K562 (cell line): ENCODE results near the gene PIK3R4. TPM values are rescaled to one million over a fixed set of nuclear protein-coding genes. Genes with fewer than 3 reads are reported as not detected.

Source experiments
- ATAC-seq: fragments of 200-7000 bp; cut with Tn5 transposase; 3 replicates; pipeline ENCODE4 v1.9.1; 2020; ENCODE audit warnings: moderate library complexity
- BruUV-seq: library from RNA; stranded (reverse); fragments of 400-500 nt; replicated peaks from 2 replicates; lab custom pipeline; 2021; lab: Mats Ljungman, UMichigan
- CTCF ChIA-PET: fragments of 300-600 bp; formaldehyde crosslinking; extraction: SDS; loops from one replicate; lab custom pipeline; 2021; ENCODE audit warnings: low intra/inter-chr PET ratio; lab: Yijun Ruan, JAX
- POLR2A ChIA-PET: fragments of 300-600, 350-650 bp; sonication (Branson Sonifier 250); formaldehyde crosslinking; extraction: SDS; loops from one replicate; lab custom pipeline; 2021; ENCODE audit warnings: antibody characterized with exemption, inconsistent platforms; lab: Yijun Ruan, JAX
- DNase-seq, 4 experiments: peaks; one replicate each; pipeline versions ENCODE4 v3.0.0 to v3.0.0-alpha.2; 2011 to 2018; ENCODE audit warnings: low spot score in 3 of 4, mixed read lengths in 3 of 4; ENCODE audit errors: extremely low read depth in 1 of 4
- FAIRE-seq: peaks from 2 replicates; lab custom pipeline; 2011; peaks lifted over from hg19 to GRCh38; lab: Jason Lieb, UNC
- H2AFZ ChIP-seq: 2 replicates; pipeline ENCODE4 v1.6.0; 2011; ENCODE audit warnings: low read depth, low read length, control low read depth, inconsistent platforms
- H3K27ac ChIP-seq: fragments of 200-600 bp; 3 replicates; pipeline ENCODE4 v1.8.0; 2011; ENCODE audit warnings: low read depth, mild to moderate bottlenecking, control low read depth, inconsistent platforms, low read length, moderate library complexity, mixed read lengths; ENCODE audit errors: extremely low read depth
- H3K27me3 ChIP-seq, 2 experiments: fragments of 300-600 bp in 1 of 2; 2 replicates in 1 of 2; 3 replicates in 1 of 2; pipeline versions ENCODE4 v1.6.0 to v1.8.0; 2011; ENCODE audit warnings: inconsistent platforms in 2 of 2, low read length in 2 of 2, mild to moderate bottlenecking in 1 of 2, mixed read lengths in 1 of 2, moderate library complexity in 1 of 2; ENCODE audit not compliant: control insufficient read depth in 2 of 2, insufficient read depth in 2 of 2
- H3K36me3 ChIP-seq: fragments of 300-600 bp; 3 replicates; pipeline ENCODE4 v1.8.0; 2011; ENCODE audit warnings: mild to moderate bottlenecking, low read length, inconsistent platforms; ENCODE audit not compliant: control insufficient read depth, insufficient read depth
- H3K4me1 ChIP-seq, 2 experiments: fragments of 200-600 bp in 1 of 2; replicated peaks in 1 of 2; 2 replicates in 1 of 2; 3 replicates in 1 of 2; pipeline versions ENCODE4 v1.5.1 to v1.8.0; 2011; ENCODE audit warnings: inconsistent platforms in 2 of 2, low read length in 2 of 2, mild to moderate bottlenecking in 1 of 2, mixed read lengths in 1 of 2, moderate library complexity in 1 of 2; ENCODE audit not compliant: control insufficient read depth in 2 of 2, insufficient read depth in 2 of 2
- H3K4me2 ChIP-seq: 2 replicates; pipeline ENCODE4 v1.6.1; 2011; ENCODE audit warnings: low read length, control low read depth, inconsistent platforms, mixed read lengths; ENCODE audit not compliant: insufficient read depth
- H3K4me3 ChIP-seq: fragments of 200-600 bp; sonication (generic), shearing (Covaris generic); 2 replicates; pipeline ENCODE4 v1.5.1; 2016; ENCODE audit warnings: control low read depth, inconsistent platforms
- H3K79me2 ChIP-seq: fragments of 200-600 bp; 3 replicates; pipeline ENCODE4 v1.8.0; 2011; ENCODE audit warnings: low read length, inconsistent platforms; ENCODE audit not compliant: control insufficient read depth, insufficient read depth
- H3K9ac ChIP-seq, 2 experiments: 2 replicates each; pipeline versions ENCODE4 v1.6.0 to v1.6.1; 2011; ENCODE audit warnings: low read depth in 2 of 2, low read length in 2 of 2, control low read depth in 1 of 2, inconsistent platforms in 1 of 2, mild to moderate bottlenecking in 1 of 2, mixed read lengths in 1 of 2; ENCODE audit not compliant: insufficient read depth in 1 of 2
- H3K9me1 ChIP-seq: one replicate; pipeline ENCODE4 v1.6.0; 2011; ENCODE audit warnings: inconsistent platforms, mild to moderate bottlenecking, low read length, moderate library complexity; ENCODE audit not compliant: control insufficient read depth, insufficient read depth
- H3K9me3 ChIP-seq: replicated peaks from 2 replicates; pipeline ENCODE4 v1.5.1; 2011; ENCODE audit warnings: low read depth, low read length, inconsistent platforms; ENCODE audit not compliant: control insufficient read depth, insufficient read depth
- H4K20me1 ChIP-seq: replicated peaks from 2 replicates; pipeline ENCODE4 v1.6.1; 2011; ENCODE audit warnings: low read length, inconsistent platforms, mixed read lengths; ENCODE audit not compliant: control insufficient read depth, insufficient read depth
- FOXK1 ChIP-seq: sonication (generic); formaldehyde crosslinking; IDR thresholded peaks from 2 replicates; pipeline ENCODE4 v1.8.0; 2022; ENCODE audit warnings: missing genetic modification reagents, mild to moderate bottlenecking, borderline replicate concordance
- GTF2E2 ChIP-seq: fragments of 200-800 bp; sonication (Bioruptor generic); IDR thresholded peaks from 2 replicates; pipeline ENCODE4 v1.6.1; 2016; ENCODE audit warnings: missing genetic modification characterization, missing compliant biosample characterization
- HMG20B ChIP-seq: fragments of 250-450 bp; sonication (Bioruptor Pico); IDR thresholded peaks from 2 replicates; pipeline ENCODE4 v1.5.0; 2021; ENCODE audit warnings: mild to moderate bottlenecking
- HNRNPH1 ChIP-seq: fragments of 200-400 bp; formaldehyde crosslinking; optimal IDR thresholded peaks from 2 replicates; pipeline ENCODE3; 2017; ENCODE audit warnings: low read depth, mild to moderate bottlenecking, low read length, moderate library complexity
- MCM7 ChIP-seq, 2 experiments: fragments of 450-650 bp; IDR thresholded peaks; 2 replicates each; pipeline ENCODE4 v1.6.1; 2016 to 2018
- MLX ChIP-seq, 2 experiments: fragments of 450-650 bp in 1 of 2; sonication (generic) in 1 of 2; formaldehyde crosslinking; conservative IDR thresholded peaks; 2 replicates each; pipeline versions ENCODE4 v1.4.0 to v1.8.1; 2020 to 2022; ENCODE audit warnings: mild to moderate bottlenecking in 1 of 2, missing genetic modification reagents in 1 of 2
- NFE2 ChIP-seq: IDR thresholded peaks from 2 replicates; pipeline ENCODE4 v1.6.1; 2014; ENCODE audit warnings: antibody characterized with exemption, low read depth
- NFE2L1 ChIP-seq: fragments of 450-650 bp; IDR thresholded peaks from 2 replicates; pipeline ENCODE4 v1.6.1; 2016; ENCODE audit warnings: missing genetic modification characterization, low read depth, mild to moderate bottlenecking, missing compliant biosample characterization, moderate library complexity, borderline replicate concordance
- SMARCA4 ChIP-seq: fragments of 450-650 bp; IDR thresholded peaks from 2 replicates; pipeline ENCODE4 v1.6.1; 2016
- SP2 ChIP-seq: IDR thresholded peaks from 2 replicates; pipeline ENCODE4 v1.6.1; 2011; ENCODE audit warnings: mild to moderate bottlenecking, low read depth, low read length, moderate library complexity; ENCODE audit not compliant: poor library complexity, severe bottlenecking; ENCODE audit errors: extremely low read depth
- TAF1 ChIP-seq: IDR thresholded peaks from 2 replicates; pipeline ENCODE4 v1.6.1; 2011; ENCODE audit warnings: mild to moderate bottlenecking, low read length, moderate library complexity; ENCODE audit not compliant: insufficient read depth, control insufficient read depth, severe bottlenecking; ENCODE audit errors: extremely low read depth
- TCF7L2 ChIP-seq: fragments of 150-350 bp; IDR thresholded peaks from 2 replicates; pipeline ENCODE4 v1.6.1; 2016; ENCODE audit warnings: low read depth, mild to moderate bottlenecking, low read length, moderate library complexity
- YY1 ChIP-seq, 3 experiments: IDR thresholded peaks; 2 replicates each; pipeline ENCODE4 v1.6.1; 2011; ENCODE audit warnings: low read length in 2 of 3, mild to moderate bottlenecking in 2 of 3, moderate library complexity in 2 of 3, borderline replicate concordance in 1 of 3, control low read depth in 1 of 3, low read depth in 1 of 3; ENCODE audit not compliant: insufficient read depth in 3 of 3, insufficient replicate concordance in 2 of 3, control insufficient read depth in 1 of 3, insufficient read length in 1 of 3; ENCODE audit errors: extremely low read depth in 1 of 3
- WGBS: fragments of 100-300 bp; shearing (Covaris generic); methylation state at CpG from one replicate; pipeline ENCODE4 v1.1.6; 2016; ENCODE audit warnings: low coverage, mixed read lengths; ENCODE audit not compliant: insufficient coverage; ENCODE audit errors: missing lambda C conversion rate; 5-methylcytosine and 5-hydroxymethylcytosine counted together
- in situ Hi-C: fragments of 300-500 bp; cut with MboI; formaldehyde crosslinking; loops from 4 replicates; pipeline ENCODE4 v1.15.0; 2018; ENCODE audit warnings: inconsistent platforms, mixed read lengths
- intact Hi-C: fragments of 100-400 bp; cut with micrococcal nuclease; formaldehyde crosslinking; loops from 2 replicates; pipeline ENCODE4 v1.14.2; 2022
- polyA plus RNA-seq, 8 experiments: library from polyadenylated mRNA; depleted of rRNA in 4 of 8; stranded (reverse) in 5 of 8; unstranded in 3 of 8; fragments of >200 nt; fragmentation: Nextera tagmentation in 2 of 8; fragmentation: Illumina TruSeq in 1 of 8; extraction: Ambion mirVana in 2 of 8; extraction: Trizol in 1 of 8; gene quantifications; 2 replicates each; pipeline versions ENCODE4 v1.2.1 to v1.2.3, GENCODE V29; 2011 to 2014; ENCODE audit warnings: inconsistent platforms in 1 of 8, missing spikeins in 1 of 8
- total RNA-seq, 7 experiments: library from RNA; depleted of rRNA in 6 of 7; stranded (reverse); fragments of >200 nt in 6 of 7; fragmentation: Illumina TruSeq in 2 of 7; extraction: Trizol in 2 of 7; gene quantifications; 2 replicates each; pipeline versions ENCODE4 v1.2.1 to v1.2.3, GENCODE V29; 2011 to 2021; ENCODE audit warnings: low replicate concordance in 1 of 7
- TF ChIP-seq, protein P1 (sequence below): fragments of 250-450 bp; sonication (Bioruptor Pico); IDR thresholded peaks from 2 replicates; pipeline ENCODE4 v1.4.0; 2020; ENCODE audit warnings: borderline replicate concordance
- TF ChIP-seq, protein P2 (sequence below): sonication (generic); formaldehyde crosslinking; IDR thresholded peaks from 2 replicates; pipeline ENCODE4 v1.8.0; 2022; ENCODE audit warnings: missing genetic modification reagents, mild to moderate bottlenecking, borderline replicate concordance

The PIK3R4 gene
- total and polyA plus RNA-seq, 9 of the 15 experiments (the other 6 are each of a cell fraction or from before 2014, with no cell fraction given), result 20.6 to 45.8 (median 26.0) TPM

DNA sequence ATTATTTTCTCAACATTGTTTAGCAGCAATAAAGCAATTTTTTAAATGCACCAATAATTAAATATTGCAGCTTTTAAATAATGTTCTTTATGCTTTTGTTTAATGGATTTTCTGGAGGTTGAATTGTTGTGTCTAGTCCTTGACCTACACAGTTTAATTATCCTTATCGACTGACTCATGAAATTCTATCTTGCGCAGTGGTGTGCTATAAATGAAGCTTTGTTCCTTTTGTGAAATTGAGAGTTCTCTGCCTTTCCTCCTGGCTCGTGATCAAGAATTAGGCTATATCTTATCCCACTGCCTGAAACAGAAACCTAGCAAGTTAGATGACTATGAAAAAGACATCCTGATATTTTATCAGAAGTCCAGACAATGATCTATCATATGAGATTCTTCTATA, 37.0 kb upstream of the PIK3R4 start:
- 31% methylated on average over 3 of the region's 3 CpGs for WGBS
- ChIA-PET POLR2A (interaction anchor here (0.7 to 0.8 kb wide), 2 partner anchors 10 to 69 kb away, joined by 3 to 4 read pairs; no protein-coding TSS in a partner anchor), CTCF (no interaction called here)
- no peak overlapping the region for H3K27ac ChIP-seq
- H3K4me1 ChIP-seq, result no peaks in the 10 kb centered on the region
- no peak for FAIRE-seq
- H3K9ac ChIP-seq, result no peak overlapping the region
- no peaks in the 10 kb centered on the region for H3K9me1 ChIP-seq
- no peak overlapping the region for H3K4me2 ChIP-seq
- no peak for TF ChIP-seq MCM7 (IDR thresholded peaks at IDR 0.05)
- TF ChIP-seq NFE2, result no peak
- TF ChIP-seq, protein P1, sequence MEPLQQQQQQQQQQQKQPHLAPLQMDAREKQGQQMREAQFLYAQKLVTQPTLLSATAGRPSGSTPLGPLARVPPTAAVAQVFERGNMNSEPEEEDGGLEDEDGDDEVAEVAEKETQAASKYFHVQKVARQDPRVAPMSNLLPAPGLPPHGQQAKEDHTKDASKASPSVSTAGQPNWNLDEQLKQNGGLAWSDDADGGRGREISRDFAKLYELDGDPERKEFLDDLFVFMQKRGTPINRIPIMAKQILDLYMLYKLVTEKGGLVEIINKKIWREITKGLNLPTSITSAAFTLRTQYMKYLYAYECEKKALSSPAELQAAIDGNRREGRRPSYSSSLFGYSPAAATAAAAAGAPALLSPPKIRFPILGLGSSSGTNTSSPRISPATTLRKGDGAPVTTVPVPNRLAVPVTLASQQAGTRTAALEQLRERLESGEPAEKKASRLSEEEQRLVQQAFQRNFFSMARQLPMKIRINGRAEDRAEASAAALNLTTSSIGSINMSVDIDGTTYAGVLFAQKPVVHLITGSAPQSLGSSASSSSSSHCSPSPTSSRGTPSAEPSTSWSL (CRISPR knock-in tag), result no peak
- TF ChIP-seq, protein P2, sequence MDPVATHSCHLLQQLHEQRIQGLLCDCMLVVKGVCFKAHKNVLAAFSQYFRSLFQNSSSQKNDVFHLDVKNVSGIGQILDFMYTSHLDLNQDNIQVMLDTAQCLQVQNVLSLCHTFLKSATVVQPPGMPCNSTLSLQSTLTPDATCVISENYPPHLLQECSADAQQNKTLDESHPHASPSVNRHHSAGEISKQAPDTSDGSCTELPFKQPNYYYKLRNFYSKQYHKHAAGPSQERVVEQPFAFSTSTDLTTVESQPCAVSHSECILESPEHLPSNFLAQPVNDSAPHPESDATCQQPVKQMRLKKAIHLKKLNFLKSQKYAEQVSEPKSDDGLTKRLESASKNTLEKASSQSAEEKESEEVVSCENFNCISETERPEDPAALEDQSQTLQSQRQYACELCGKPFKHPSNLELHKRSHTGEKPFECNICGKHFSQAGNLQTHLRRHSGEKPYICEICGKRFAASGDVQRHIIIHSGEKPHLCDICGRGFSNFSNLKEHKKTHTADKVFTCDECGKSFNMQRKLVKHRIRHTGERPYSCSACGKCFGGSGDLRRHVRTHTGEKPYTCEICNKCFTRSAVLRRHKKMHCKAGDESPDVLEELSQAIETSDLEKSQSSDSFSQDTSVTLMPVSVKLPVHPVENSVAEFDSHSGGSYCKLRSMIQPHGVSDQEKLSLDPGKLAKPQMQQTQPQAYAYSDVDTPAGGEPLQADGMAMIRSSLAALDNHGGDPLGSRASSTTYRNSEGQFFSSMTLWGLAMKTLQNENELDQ (CRISPR knock-in tag), result no peak
- no peak for TF ChIP-seq NFE2L1 (tag)
- no peak for TF ChIP-seq TCF7L2
- TF ChIP-seq GTF2E2 (tag), result no peak
- no peak for TF ChIP-seq SP2
- TF ChIP-seq HMG20B (CRISPR knock-in tag), result no peak
- TF ChIP-seq MLX (CRISPR knock-in tag; conservative IDR thresholded peaks at IDR 0.05), result no peak
- no peak for TF ChIP-seq YY1 (IDR thresholded peaks at IDR 0.05; ENCODE audit: borderline replicate concordance in 1 of 3, control insufficient read depth in 1 of 3, extremely low read depth in 1 of 3, insufficient read depth in 3 of 3, insufficient read length in 1 of 3, insufficient replicate concordance in 2 of 3, low read depth in 1 of 3, low read length in 2 of 3)
- TF ChIP-seq FOXK1 (CRISPR knock-in tag), result no peak
- TF ChIP-seq SMARCA4, result no peak
- no peak for TF ChIP-seq HNRNPH1
- no peak for TF ChIP-seq TAF1
- intact Hi-C loops, result loop anchor here (10.0 kb wide), 1 partner anchor 71 kb away; no protein-coding TSS in a partner anchor
- no peak overlapping the region for H3K4me3 ChIP-seq
- peaks cover 0 to 2% of the 10 kb centered on the region in 2 experiments; a peak in 1 of 5 replicates for H3K27me3 ChIP-seq
- no TSS peak for BruUV-seq
- DNase-seq, result no peak
- H2AFZ ChIP-seq, result no peak overlapping the region
- H3K79me2 ChIP-seq, result no peaks in the 10 kb centered on the region
- H3K9me3 ChIP-seq, result no peaks in the 10 kb centered on the region
- no peaks in the 10 kb centered on the region for H4K20me1 ChIP-seq
- in situ Hi-C loops, result no loop called here
- ATAC-seq, result no peak
- no peaks in the 10 kb centered on the region for H3K36me3 ChIP-seq
